Measurements from ENCODE around the gene TTYH3. TPM values are rescaled to one million over a fixed set of nuclear protein-coding genes. Genes with fewer than 3 reads are reported as not detected.

Gene TTYH3
- total RNA-seq (2021; fragmentation: NEBNext Ultra II Directional; extraction: Animal tissue kit (Norgen Biotek cat#: 25700)): 100 to 1,000 TPM; 117 to 147 (median 123) TPM
- long read RNA-seq, partial matches to known transcripts: 0 of 29 reads
- long read RNA-seq, other reads (novel, unspliced or antisense): 29 of 29 reads

- H3K36me3 Mint-ChIP-seq (ENCODE audit: low read depth): peaks cover 6% of the 10 kb centered on the region; the same call in 1 of the 2 replicates
- TF ChIP-seq CTCF (IDR thresholded peaks at IDR 0.05): no peak
- peak within 1 kb of the TSS; percentile 94 for H3K27ac Mint-ChIP-seq
- peaks cover 36% of the 10 kb centered on the region for H3K4me1 Mint-ChIP-seq (ENCODE audit: low read depth)
- no peaks in the 10 kb centered on the region for H3K9me3 Mint-ChIP-seq
- no peak for DNase-seq
- no peaks in the 10 kb centered on the region; the same call in none of the 2 replicates for H3K27me3 Mint-ChIP-seq (ENCODE audit: insufficient read depth)
- peak within 1 kb of the TSS; percentile 94 for H3K4me3 Mint-ChIP-seq
These were observed at the start of gene TTYH3 for GRCh38 chr7:2631946-2632732. TSS of gene TTYH3 (plus strand) at chr7:2631986. CDS start at chr7:2632156, 170 bp downstream.

GRCh38 chr7:2582006-2582735 is 49.6 kb upstream of the TTYH3 start:
- peaks cover 20% of the 10 kb centered on the region; the same call in 1 of the 2 replicates for H3K36me3 Mint-ChIP-seq (ENCODE audit: low read depth)
- no peak for DNase-seq
- H3K9me3 Mint-ChIP-seq: no peaks in the 10 kb centered on the region
- no peak overlapping the region for H3K27ac Mint-ChIP-seq
- no peak for TF ChIP-seq CTCF (IDR thresholded peaks at IDR 0.05)
- no peak overlapping the region for H3K4me3 Mint-ChIP-seq
- H3K27me3 Mint-ChIP-seq (ENCODE audit: insufficient read depth): no peaks in the 10 kb centered on the region; the same call in 1 of the 2 replicates
- H3K4me1 Mint-ChIP-seq (ENCODE audit: low read depth): no peaks in the 10 kb centered on the region

GRCh38 chr7:2583798-2584580 is 47.8 kb upstream of the TTYH3 start:
- TF ChIP-seq CTCF (IDR thresholded peaks at IDR 0.05): no peak
- Mint-ChIP-seq H3K27ac (no peak overlapping the region), H3K4me3 (no peak overlapping the region), H3K36me3 (ENCODE audit: low read depth) (peaks cover 25% of the 10 kb centered on the region; the same call in 1 of the 2 replicates), H3K27me3 (ENCODE audit: insufficient read depth) (no peaks in the 10 kb centered on the region; the same call in 1 of the 2 replicates), H3K4me1 (ENCODE audit: low read depth) (no peaks in the 10 kb centered on the region), H3K9me3 (no peaks in the 10 kb centered on the region)
- DNase-seq: no peak

- Mint-ChIP-seq H3K9me3 (no peaks in the 10 kb centered on the region), H3K4me3 (no peak overlapping the region), H3K36me3 (ENCODE audit: low read depth) (peaks cover 25% of the 10 kb centered on the region; the same call in 1 of the 2 replicates), H3K4me1 (ENCODE audit: low read depth) (no peaks in the 10 kb centered on the region), H3K27ac (no peak overlapping the region), H3K27me3 (ENCODE audit: insufficient read depth) (no peaks in the 10 kb centered on the region; the same call in 1 of the 2 replicates)
- TF ChIP-seq CTCF (IDR thresholded peaks at IDR 0.05): no peak
- DNase-seq: no peak
These were observed 46.3 kb upstream of the TTYH3 start for GRCh38 chr7:2585446-2585845.
